Astrocyte of the cerebellum (primary cell): ENCODE data around the gene EID3.
A peak's percentile ranks its signal among the peaks of the same experiment; 100 is the strongest.

Experiments used
- DNase-seq: peaks from one replicate; pipeline ENCODE4 v3.0.0-alpha.2; 2011; ENCODE audit warnings: low read depth
- H3K4me3 ChIP-seq: 2 replicates; pipeline ENCODE4 v1.5.1; 2011; ENCODE audit warnings: mild to moderate bottlenecking, low read depth, low read length, moderate library complexity
- CTCF ChIP-seq: IDR thresholded peaks from 2 replicates; pipeline ENCODE4 v1.5.1; 2012; ENCODE audit warnings: low read length, low read depth, moderate library complexity, mild to moderate bottlenecking; ENCODE audit errors: missing control alignments
- in situ Hi-C: cut with HindIII; loops from 2 replicates; pipeline ENCODE4 v1.10.0; 2017; ENCODE audit warnings: low sequenced_read_pairs

EID3 gene

DNA sequence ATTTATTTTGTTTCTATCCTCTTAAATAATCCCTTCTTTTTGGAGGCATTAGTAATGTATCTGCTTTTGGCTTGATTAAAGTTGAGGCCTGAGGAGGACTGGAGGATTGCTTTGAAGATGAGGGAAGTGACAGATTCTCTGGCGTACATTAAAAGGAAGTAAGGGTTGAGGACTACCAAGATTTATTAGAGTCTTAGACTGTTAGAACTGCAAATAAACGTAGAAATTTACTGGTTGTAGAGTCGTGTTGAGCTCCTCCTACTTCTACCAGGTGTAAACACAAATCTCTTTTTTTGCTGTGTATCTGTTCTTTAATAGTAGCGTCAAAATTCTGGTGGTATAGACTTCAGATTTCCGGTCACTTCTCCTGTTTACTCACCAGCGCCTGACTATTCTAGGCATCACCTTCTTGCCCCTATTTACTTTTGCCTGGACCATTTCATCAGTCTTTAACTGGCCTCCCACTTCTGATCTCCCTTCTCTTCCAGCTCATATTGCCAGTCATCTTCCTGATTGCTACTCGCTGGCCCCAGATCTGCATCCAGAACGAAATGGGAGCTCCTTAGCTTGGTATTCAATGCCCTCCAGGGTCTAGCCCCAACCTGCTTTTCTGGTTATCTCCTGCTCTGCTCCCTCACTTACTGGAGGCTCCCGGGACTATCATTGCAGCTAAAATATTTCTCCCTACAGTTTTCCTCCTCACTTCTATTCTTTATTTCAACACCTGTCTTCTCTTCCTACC, 8.4 kb upstream of the EID3 start:
- in situ Hi-C loops = no loop called here
- no peak overlapping the region for H3K4me3 ChIP-seq
- TF ChIP-seq CTCF = no peak
- no peak for DNase-seq

DNA sequence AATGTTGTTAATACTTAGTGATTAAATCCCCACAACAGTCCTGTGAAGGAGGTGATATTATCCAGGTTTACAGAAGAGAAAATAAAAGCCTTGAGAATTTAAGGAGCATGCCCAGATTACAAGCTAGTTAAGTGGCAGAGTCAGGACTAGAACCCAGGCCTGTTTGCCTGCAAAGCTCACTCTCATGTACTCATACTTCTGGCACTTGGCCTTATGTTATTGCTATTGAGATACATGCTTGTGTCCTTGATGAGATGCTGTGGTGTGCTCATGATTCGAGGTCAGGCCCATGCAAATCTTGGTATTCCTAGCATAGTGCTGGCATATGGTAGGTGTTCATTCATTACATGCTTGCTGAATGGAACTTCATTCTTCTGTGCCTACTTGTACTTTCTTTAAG, 7.6 kb upstream of the EID3 start:
- no peak for TF ChIP-seq CTCF
- no peak overlapping the region for H3K4me3 ChIP-seq
- in situ Hi-C loops = no loop called here
- DNase-seq = no peak

DNA sequence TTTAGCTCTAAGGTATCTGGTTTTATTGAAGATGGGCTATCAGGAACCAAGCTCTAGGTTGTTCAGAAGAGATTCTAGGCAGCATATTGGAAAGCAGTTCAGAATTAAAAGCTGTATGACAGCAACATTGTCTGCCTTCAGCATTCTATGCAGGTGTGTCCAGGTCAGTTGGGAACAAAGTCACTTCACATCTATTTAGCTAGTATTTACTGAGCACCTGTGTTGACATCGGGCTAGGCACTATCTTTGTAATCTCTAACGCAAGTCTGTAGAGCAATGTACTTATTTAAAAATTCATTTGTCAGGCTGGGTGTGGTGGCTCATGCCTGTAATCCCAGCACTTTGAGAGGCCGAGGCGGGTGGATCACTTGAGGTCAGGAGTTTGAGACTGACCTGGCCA, 6.8 kb upstream of the EID3 start:
- in situ Hi-C loops = no loop called here
- H3K4me3 ChIP-seq = no peak overlapping the region

GRCh38 chr12:104297477-104298113, 5.9 kb upstream of the EID3 start:
- TF ChIP-seq CTCF = no peak
- DNase-seq = no peak
- H3K4me3 ChIP-seq = no peak overlapping the region
- in situ Hi-C loops = no loop called here

More for the DNA sequence above, 6.8 kb upstream of the EID3 start:
- TF ChIP-seq CTCF = no peak
- no peak for DNase-seq

DNA sequence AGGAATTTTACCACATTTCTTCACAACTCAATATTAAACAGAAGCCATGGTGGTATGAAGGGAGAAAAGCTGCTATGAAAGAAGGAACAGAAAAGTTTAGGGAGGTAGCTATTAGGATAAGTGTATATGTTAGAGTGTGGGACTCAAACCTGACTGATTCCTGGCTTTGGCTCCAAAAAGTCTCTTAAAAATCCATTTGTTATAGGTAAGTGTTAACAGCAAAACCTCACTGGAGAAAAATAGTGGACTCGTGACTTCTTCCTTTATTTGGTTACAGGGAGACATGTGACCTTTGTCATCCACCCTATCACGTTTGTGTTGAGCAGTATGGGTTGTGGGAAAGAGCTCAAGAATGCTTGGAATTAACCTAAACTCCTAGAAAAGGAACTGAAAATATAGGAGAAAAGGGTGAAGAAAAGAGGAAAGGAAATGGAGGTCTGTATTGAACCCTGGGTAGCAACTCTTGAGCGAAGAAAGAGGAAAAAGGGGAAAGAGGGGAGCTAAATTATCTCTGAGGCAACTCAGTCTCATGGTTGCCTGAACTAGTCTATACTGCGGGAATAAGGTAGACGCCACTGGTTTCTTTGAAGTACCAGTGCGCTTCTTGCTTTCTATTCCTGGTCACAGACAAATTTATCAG, 3.6 kb upstream of the EID3 start:
- H3K4me3 ChIP-seq = no peak overlapping the region
- DNase-seq = no peak
- in situ Hi-C loops = no loop called here
- TF ChIP-seq CTCF = no peak

DNA sequence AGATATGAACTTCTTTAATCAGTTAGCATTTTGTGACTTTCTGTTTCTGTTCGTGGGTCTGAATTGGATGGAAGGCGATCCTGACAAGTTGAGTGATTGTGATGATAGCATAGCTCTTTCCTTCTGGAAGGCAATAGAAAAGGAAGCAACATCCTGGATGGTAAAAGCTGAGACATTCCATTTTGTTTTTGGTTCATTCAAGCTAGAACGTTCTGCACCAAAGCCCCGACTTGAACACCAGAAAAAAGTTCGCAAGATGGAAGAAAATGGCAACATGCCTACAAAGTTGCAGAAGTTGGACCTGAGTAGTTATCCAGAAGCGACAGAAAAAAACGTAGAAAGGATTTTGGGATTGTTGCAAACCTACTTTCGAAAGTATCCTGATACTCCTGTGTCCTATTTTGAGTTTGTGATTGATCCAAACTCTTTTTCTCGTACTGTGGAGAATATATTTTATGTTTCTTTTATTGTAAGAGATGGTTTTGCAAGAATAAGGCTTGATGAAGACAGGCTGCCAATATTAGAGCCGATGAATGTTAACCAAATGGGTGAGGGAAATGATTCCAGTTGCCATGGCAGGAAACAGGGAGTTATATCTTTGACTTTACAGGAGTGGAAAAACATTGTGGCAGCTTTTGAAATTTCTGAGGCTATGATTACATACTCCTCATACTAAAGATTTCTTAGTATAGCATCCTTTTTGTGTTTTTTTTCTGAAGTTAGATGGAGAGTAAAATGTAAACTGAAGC, 896 bp downstream of the EID3 start:
- no peak for DNase-seq
- in situ Hi-C loops = no loop called here
- peak overlapping the region; percentile 35 for H3K4me3 ChIP-seq
- no peak for TF ChIP-seq CTCF
